ENCODE data around the gene RAB40B. TPM values are rescaled to one million over a fixed set of nuclear protein-coding genes. Genes with fewer than 3 reads are reported as not detected.

The RAB40B gene
- polyA plus RNA-seq, 1 donor (not counting 4 experiments of a cell fraction or from before 2014, with no cell fraction given): 10.6 TPM

- H3K27me3 ChIP-seq (ENCODE audit: control insufficient read depth, extremely low read depth, insufficient read depth, low read length): no peaks in the 10 kb centered on the region
- H3K9ac ChIP-seq (ENCODE audit: control insufficient read depth, extremely low read depth, insufficient read depth, low read length): peak overlapping the region; percentile 43
- H3K9me1 ChIP-seq (ENCODE audit: control insufficient read depth, extremely low read depth, insufficient read depth, low read length): no peaks in the 10 kb centered on the region
- H2AFZ ChIP-seq (ENCODE audit: control insufficient read depth, low read length): no peak overlapping the region
- no peak for TF ChIP-seq EZH2 (IDR thresholded peaks at IDR 0.05; ENCODE audit: low read length)
- TF ChIP-seq CTCF (optimal IDR thresholded peaks at IDR 0.05 in 1 of 3, IDR thresholded peaks at IDR 0.05 in 1 of 3, conservative IDR thresholded peaks at IDR 0.05 in 1 of 3; ENCODE audit: extremely low read depth in 1 of 3, insufficient read depth in 2 of 3, low read length in 3 of 3): no peak
- peaks cover 6% of the 10 kb centered on the region for H4K20me1 ChIP-seq (ENCODE audit: control insufficient read depth, extremely low read depth, insufficient read depth, low read length)
- peaks cover 90% of the 10 kb centered on the region for H3K79me2 ChIP-seq (ENCODE audit: control insufficient read depth, insufficient read depth, low read length)
- peaks cover 3% of the 10 kb centered on the region for H3K4me1 ChIP-seq (ENCODE audit: control insufficient read depth, extremely low read depth, insufficient read depth, low read length)
- FAIRE-seq (no peak), DNase-seq (ENCODE audit: low read depth, low spot score) (no peak)
- peaks cover 11 to 23% of the 10 kb centered on the region in 2 experiments for H3K36me3 ChIP-seq (ENCODE audit: control insufficient read depth in 2 of 2, extremely low read depth in 1 of 2, insufficient read depth in 2 of 2, low read length in 2 of 2)
- dilution Hi-C loops (cut with MboI; ENCODE audit: extremely low pct_ligation_motif_present, low sequenced_read_pairs): no loop called here
- H3K27ac ChIP-seq (ENCODE audit: control insufficient read depth, insufficient read depth, low read length): peak overlapping the region; percentile 66
- no peak overlapping the region for H3K4me3 ChIP-seq (ENCODE audit: control insufficient read depth in 2 of 3, extremely low read depth in 1 of 3, insufficient read depth in 2 of 3, low read depth in 1 of 3, low read length in 3 of 3)
- H3K4me2 ChIP-seq (ENCODE audit: control insufficient read depth, extremely low read depth, insufficient read depth, low read depth, low read length): no peak overlapping the region
- peaks cover 2% of the 10 kb centered on the region for H3K9me3 ChIP-seq (ENCODE audit: control insufficient read depth, low read depth, low read length)
Measured at GRCh38 chr17:82636626-82637598, 61.6 kb downstream of the RAB40B start.

GRCh38 chr17:82633343-82633742 lies 65.2 kb downstream of the RAB40B start:
- H3K79me2 ChIP-seq (ENCODE audit: control insufficient read depth, insufficient read depth, low read length): peaks cover 74% of the 10 kb centered on the region
- H3K4me2 ChIP-seq (ENCODE audit: control insufficient read depth, extremely low read depth, insufficient read depth, low read depth, low read length): no peak overlapping the region
- H3K36me3 ChIP-seq (ENCODE audit: control insufficient read depth in 2 of 2, extremely low read depth in 1 of 2, insufficient read depth in 2 of 2, low read length in 2 of 2): peaks cover 13 to 27% of the 10 kb centered on the region in 2 experiments
- dilution Hi-C loops (cut with MboI; ENCODE audit: extremely low pct_ligation_motif_present, low sequenced_read_pairs): no loop called here
- no peak for DNase-seq (ENCODE audit: low read depth, low spot score)
- peaks cover 3% of the 10 kb centered on the region for H3K4me1 ChIP-seq (ENCODE audit: control insufficient read depth, extremely low read depth, insufficient read depth, low read length)
- no peak overlapping the region for H3K27ac ChIP-seq (ENCODE audit: control insufficient read depth, insufficient read depth, low read length)
- peaks cover 2% of the 10 kb centered on the region for H3K9me3 ChIP-seq (ENCODE audit: control insufficient read depth, low read depth, low read length)
- H3K9me1 ChIP-seq (ENCODE audit: control insufficient read depth, extremely low read depth, insufficient read depth, low read length): no peaks in the 10 kb centered on the region
- H4K20me1 ChIP-seq (ENCODE audit: control insufficient read depth, extremely low read depth, insufficient read depth, low read length): peaks cover 5% of the 10 kb centered on the region
- no peak overlapping the region for H2AFZ ChIP-seq (ENCODE audit: control insufficient read depth, low read length)
- FAIRE-seq: no peak
- TF ChIP-seq CTCF (optimal IDR thresholded peaks at IDR 0.05 in 1 of 3, IDR thresholded peaks at IDR 0.05 in 1 of 3, conservative IDR thresholded peaks at IDR 0.05 in 1 of 3; ENCODE audit: extremely low read depth in 1 of 3, insufficient read depth in 2 of 3, low read length in 3 of 3) (no peak), EZH2 (IDR thresholded peaks at IDR 0.05; ENCODE audit: low read length) (no peak)
- H3K9ac ChIP-seq (ENCODE audit: control insufficient read depth, extremely low read depth, insufficient read depth, low read length): no peak overlapping the region
- no peaks in the 10 kb centered on the region for H3K27me3 ChIP-seq (ENCODE audit: control insufficient read depth, extremely low read depth, insufficient read depth, low read length)
- no peak overlapping the region for H3K4me3 ChIP-seq (ENCODE audit: control insufficient read depth in 2 of 3, extremely low read depth in 1 of 3, insufficient read depth in 2 of 3, low read depth in 1 of 3, low read length in 3 of 3)
